ENCODE results near the gene CDC42BPG.

Gene CDC42BPG

DNA sequence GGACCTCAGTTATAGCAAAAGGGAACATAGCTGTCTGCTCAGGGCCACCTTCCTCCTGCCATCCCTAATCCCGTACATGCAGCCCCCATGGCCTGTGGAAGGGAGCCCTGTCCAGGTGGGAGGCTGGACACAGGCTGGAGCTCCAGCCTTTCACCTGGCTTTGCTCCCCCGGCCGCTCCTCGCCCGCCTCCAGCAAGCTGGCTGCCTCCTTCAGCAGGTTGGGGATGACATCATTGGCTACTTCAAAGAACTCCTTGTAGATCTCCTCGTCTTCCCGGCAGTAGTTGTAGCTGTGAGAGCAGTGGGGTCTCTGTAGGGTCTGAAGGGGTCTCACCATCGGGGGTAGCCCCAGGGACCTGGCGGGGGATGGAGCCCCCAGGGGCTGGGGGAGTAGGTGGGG, 39.0 kb downstream of the CDC42BPG start:
- DNase-seq (ENCODE audit: low read depth), result no peak

DNA sequence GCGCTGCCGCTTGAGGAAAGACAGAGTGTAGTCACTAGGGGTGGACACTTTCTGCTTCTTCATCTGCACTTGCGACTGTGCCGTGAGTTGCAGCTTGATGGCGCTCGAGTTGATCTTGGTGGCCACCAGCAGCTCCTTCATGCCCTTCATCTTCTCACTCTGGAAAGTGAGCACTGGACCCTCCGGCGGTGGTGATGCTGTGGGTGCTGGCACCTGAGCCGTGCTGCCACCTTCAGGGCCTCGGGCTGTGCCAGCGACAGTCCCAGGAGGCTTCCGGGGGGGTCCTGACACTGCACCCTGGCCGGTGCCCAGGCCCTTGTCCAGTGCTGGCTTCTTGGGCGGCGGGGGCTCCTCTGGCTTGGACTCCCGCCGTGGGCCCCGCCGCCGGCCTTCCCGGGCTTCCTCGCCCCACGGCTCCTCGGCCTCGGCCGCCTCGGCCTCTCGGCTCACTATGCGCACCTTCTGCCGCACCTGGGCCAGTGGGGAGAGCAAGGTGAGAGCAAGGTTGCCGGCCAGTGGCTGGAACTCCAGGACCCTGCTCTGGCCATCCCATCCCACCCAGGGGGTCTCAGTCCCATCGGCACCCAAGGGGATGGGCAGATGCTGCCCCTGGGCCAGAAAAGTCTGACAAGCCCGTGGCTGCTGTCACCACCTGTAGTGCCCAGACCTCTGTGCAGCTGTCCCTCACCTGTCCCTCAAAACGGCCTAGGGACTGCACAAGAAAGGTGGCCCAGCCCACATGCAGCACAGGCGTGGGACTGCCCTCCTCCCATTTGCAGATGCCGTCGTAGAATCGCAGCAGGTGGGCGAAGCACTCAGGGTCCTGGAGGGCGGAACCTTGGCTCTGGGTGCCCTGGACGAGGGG, 39.9 kb downstream of the CDC42BPG start:
- no peak for DNase-seq (ENCODE audit: low read depth)

DNA sequence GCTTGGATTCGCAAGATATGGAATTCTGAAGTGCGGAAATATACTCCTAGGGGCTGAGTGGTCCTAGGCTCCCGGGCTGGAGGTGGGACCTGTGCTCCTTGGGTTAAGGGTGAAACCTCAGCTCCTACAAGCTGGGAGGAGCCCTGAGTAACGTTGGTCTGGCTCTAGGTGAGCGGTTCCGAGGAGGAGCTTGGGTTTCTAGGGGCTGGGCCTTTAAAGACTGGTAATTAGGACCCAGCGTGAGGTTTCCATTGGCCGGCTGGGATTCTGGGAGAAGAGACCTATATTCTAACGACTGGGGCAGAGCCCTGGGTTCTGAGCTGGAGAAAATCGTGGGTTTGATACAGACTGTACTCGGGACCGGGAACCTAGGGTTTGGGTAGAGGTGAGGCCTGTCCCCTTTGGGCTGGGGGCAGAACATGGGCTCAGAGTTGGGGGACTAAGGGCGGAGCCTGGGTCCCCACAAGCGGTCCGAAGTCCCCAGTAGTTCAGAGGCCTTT, 40.6 kb downstream of the CDC42BPG start:
- DNase-seq (ENCODE audit: low read depth), result no peak

GRCh38 chr11:64803158-64803845, 41.2 kb downstream of the CDC42BPG start, which contains the start of gene MAP4K2:
MAP4K2 (minus strand) TSS chr11:64803214; CDS start chr11:64803149, 65 bp downstream.
- peak; percentile 85 for DNase-seq (ENCODE audit: low read depth)

DNA sequence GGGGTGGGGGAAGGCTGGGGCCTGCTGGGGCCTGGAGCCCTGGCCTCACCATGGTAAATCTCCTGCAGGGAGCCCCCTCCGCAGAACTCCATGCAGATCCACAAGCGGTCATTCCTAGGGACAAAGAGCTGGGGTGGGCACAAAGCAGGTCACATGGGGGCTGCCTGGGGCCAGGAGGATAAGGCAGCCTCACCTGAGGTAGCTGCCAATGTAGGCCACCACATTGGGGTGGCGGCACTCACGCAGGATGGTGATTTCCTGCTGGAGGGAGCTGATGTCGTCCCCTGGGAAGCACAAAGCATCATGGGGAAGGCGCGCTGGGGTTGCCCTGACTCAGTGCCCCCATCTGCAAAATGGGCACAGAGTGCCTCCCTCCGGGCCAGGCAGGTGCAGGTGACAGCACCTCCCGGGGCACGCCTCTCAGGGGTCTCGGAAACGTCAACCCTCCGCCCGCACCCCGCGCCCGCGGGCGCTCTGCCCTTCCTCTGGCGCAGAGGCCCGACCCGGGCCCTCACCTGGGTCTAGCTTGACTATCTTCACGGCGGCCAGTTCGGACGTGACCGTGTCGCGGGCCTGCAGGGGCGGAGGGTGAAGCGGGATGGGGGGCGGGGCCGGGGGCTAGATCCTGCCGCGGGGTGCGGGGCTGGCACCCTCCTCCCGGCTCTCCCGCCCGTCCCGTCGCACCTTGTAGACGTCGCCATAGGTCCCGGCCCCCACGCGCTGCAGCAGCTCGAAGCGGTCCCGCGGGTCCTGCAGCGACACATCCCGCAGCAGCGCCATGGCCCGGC, 41.9 kb downstream of the CDC42BPG start:
- peak; percentile 14 for DNase-seq (ENCODE audit: low read depth)

GRCh38 chr11:64801561-64802369, 42.7 kb downstream of the CDC42BPG start:
- DNase-seq (ENCODE audit: low read depth), result no peak

DNA sequence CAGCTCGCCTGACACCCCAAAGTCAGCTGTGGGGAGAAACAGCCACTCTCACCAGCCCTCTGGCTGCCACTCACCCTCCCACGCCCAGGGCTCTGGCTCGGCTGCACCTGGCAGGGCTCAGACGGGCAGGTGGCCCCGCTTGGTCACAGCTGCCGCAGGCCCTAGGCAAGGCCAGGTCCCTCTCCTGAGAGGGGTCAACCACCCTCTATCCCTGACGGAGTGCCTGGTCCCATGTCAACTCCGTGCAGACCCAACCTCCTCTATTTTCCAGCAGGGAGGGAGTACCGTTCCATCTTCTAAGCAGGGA, 43.3 kb downstream of the CDC42BPG start:
- DNase-seq (ENCODE audit: low read depth), result no peak

DNA sequence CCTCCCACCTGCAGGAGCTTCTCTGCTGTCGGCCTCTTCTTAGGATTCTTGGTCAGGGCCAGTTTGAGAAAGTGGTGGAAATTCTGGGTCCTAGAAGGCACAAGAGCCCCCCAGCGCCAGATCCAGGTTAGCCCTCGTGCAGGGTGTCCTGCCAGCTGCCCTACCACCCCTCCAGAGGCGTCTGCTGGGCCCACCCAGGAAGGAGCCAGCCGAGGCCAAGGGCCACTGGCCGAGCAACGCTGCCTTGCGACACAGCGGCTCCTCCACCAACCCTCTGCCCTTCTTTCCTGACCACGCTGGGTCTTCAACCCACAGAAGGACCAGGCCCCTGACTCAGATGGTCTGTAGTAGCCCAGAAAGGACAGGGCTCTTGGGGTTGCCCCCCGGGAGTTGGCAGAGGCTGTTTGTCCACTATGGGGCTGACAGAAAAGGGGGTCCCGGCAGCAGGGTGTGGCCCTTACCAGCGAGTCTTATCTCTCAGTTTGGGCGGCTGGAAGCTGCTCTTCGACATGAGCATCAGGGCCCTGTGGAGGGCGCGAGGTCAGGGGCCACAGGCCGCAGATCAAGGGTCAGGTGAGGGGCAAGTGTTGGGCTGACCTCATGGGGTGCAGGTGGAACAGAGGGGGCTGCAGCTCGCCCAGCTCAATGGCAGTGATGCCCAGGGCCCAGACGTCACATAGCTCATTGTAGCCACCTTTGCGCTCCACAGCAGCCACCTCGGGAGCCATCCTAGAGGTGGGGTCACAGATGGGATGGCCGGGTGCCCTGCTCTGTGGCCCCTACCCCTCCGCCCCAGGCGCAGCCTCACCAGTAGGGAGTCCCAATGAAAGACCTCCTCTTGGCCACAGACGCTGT, 43.9 kb downstream of the CDC42BPG start:
- no peak for DNase-seq (ENCODE audit: low read depth)

DNA sequence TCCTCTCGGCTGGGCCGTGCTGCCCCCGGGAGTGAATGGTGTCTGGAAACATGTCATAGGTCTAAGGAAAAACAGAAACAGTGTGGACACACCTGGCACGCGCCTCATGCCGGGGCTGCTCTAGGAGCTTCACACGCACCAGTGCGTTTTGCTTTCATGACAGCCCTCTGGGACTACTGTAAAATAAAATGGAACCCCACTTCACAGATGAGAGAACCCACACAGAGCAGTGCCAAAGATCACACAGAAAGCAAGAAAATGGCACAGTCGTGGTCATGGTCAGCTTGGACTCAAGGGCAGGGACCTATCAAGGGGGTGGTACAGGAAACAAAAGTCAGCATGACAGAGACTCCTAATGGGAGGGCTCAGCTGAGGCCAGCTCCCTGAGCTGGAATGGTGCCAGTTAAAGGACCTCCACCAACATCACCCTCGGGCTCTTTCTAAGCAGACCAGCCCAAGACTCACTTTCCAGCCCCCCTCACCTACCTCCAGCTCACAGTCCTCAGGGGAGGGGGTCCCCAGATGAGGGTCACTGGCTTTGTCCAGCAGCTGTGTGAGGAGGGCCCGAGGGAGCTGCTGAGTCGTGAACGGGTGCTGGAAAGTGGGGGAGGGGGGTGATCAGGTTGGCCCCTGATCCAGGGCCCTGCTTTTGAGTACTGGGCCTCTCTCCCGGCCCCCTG, 44.7 kb downstream of the CDC42BPG start:
- no peak for DNase-seq (ENCODE audit: low read depth)

DNA sequence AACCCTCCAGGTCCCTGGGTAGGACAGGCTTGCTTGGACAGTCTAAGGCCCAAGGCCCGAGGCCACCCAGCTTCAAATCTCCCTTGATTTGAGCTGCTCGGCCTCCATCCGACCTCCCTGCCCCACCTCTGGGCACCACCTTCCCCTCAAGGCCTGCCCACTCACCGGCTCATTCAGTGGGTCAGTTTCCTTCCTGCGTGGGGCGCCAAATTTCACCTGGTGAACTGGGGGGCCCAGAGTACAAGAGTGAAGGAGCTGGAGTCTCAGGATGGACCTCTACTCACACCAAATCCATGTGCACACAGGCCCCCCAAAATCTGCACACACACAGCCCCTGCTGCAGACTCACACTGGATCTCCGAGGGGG, 45.2 kb downstream of the CDC42BPG start:
- no peak for DNase-seq (ENCODE audit: low read depth)

DNA sequence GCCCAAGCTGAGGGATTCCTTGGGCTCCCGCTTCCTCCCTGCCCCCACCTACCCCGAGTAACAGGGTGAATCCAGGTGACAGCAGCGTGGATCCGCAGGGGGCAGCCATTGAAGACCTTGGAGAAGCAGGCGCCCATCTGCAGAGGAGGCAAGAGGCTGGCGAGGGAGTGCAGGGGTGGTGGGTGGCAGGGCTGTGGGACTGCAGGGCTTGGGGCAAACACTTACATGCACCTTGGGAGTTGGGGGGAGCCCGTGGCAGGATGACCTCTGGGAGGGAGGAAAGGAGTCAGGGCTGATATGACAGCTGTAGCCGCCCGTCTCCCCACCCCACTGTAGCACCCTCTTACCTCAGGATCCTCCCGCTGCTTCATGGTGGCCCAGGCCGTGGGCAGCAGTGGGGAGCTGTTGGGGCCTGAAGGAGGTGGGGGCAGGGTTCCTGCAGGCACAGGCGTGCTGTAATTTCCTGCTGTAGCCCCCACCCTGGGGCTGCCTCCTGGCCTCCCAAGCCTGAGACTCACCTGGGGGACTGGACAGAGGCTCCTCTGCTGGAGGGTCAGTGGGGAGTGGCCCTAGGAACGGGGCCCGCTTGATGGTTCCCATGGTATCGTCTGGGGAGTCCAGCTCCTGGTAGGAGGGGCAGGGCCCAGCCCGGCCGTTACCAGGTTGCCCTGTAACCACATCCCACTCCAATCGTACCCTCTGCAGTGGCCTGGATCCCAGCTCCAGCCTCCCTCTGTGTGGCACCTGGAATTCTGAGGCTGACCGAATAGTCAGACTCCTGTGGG, 47.5 kb downstream of the CDC42BPG start:
- DNase-seq (ENCODE audit: low read depth), result no peak

DNA sequence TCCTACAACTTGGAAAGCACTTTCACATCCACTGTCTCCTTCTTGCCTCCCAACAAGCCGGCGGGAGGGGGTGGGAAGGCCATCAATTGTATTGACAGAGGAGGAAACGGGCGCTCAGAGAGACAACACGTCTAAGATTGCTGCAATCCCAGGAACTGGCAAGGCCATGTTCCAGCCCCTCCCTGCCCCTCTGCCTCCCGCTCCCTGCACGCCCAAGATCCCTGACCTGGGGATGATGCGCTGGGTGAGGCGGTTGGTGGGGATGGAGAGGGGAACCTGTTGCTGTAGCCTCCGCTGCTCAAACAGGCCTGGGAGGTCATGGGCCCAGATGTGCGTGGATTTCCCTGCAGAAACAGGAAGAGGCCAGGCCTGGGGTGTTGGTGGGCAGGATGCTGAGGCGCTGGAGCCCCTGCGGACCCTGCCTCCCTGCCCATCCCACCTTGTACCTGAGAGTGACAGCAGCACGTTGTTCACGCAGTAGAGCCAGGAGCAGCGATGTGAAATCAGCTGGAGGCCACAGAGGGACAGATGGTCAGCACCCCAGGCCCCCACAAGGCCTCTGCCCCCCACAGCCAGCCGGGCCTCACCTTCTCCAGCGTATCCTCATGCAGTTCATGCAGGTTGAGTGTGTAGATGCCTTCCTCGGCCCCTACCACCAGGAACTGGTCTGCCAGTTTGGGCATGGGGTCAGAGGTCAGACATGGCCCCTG, 48.3 kb downstream of the CDC42BPG start:
- DNase-seq (ENCODE audit: low read depth), result no peak

- DNase-seq (ENCODE audit: low read depth), result no peak
Measured at GRCh38 chr11:64794526-64794925, 49.9 kb downstream of the CDC42BPG start.

- no peak for DNase-seq (ENCODE audit: low read depth)
Measured at GRCh38 chr11:64793271-64794160, 50.9 kb downstream of the CDC42BPG start.

- DNase-seq (ENCODE audit: low read depth), result no peak
Measured at GRCh38 chr11:64792482-64792881, 52.0 kb downstream of the CDC42BPG start.

DNA sequence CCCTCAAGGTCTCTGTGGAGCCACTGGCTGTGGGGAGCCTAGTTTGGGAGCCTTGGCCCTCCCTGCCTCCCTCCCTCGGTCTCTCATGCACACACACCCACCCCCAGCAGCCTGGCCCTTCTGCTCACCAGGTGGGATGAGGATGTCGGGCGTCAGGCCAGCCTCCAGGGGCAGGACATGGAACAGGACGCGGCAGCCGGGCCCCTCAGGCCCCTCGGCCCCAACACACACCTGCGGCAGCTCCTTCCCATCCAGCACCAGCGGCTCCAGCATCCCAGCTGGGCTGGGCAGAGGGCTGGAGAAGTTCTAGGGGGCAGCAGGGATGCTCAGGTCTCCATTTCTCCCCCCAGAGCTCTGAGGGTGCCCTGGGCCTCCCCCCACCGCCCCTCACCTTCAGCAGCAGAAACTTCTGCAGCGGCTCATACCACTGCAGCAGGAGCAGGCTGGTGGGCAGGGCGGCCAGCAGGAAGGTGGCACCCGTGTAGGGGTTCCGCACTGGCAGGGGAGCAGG, 52.6 kb downstream of the CDC42BPG start:
- no peak for DNase-seq (ENCODE audit: low read depth)
